Right lobe of liver (tissue), 4 donors: ENCODE measurements around the gene TGFB2.

ENCODE experiments used
- CTCF ChIP-seq, 4 donors: fragments of 200-600 bp in 3 of 4; fragments of 450-650 bp in 1 of 4; IDR thresholded peaks; one replicate each; pipeline versions ENCODE4 v1.5.1 to v1.8.0; 2016 to 2022; ENCODE audit warnings: antibody characterized with exemption in 4 of 4, mild to moderate bottlenecking in 2 of 4
- POLR2A ChIP-seq: fragments of 450-650 bp; IDR thresholded peaks from one replicate; pipeline ENCODE4 v1.6.1; 2017; ENCODE audit warnings: antibody characterized with exemption, mild to moderate bottlenecking
- donor health status: DM: no; HTN: no; CAD: no.
- donor health status: DM: no; HTN: no; CAD: no.
- donor health status: DM: no; HTN: yes; CAD: no.

- no peak for TF ChIP-seq CTCF (IDR thresholded peaks at IDR 0.05)
- TF ChIP-seq POLR2A = no peak
Measured at GRCh38 chr1:218341325-218341724, 3.8 kb upstream of the TGFB2 start.
